GM21367 (cell line): Measurements from ENCODE around the gene EDARADD.
A peak's percentile ranks its signal among the peaks of the same experiment; 100 is the strongest.
"Not testable (repeated sequence)": the region's sequence is repeated elsewhere in the genome, so short reads cannot be mapped to it uniquely, and the experiment has no call there.

Experiments used
- ATAC-seq: cut with Tn5 transposase; IDR thresholded peaks from one replicate; pipeline ENCODE4 v1.9.1; 2021; ENCODE audit not compliant: unreplicated experiment

Gene EDARADD

DNA sequence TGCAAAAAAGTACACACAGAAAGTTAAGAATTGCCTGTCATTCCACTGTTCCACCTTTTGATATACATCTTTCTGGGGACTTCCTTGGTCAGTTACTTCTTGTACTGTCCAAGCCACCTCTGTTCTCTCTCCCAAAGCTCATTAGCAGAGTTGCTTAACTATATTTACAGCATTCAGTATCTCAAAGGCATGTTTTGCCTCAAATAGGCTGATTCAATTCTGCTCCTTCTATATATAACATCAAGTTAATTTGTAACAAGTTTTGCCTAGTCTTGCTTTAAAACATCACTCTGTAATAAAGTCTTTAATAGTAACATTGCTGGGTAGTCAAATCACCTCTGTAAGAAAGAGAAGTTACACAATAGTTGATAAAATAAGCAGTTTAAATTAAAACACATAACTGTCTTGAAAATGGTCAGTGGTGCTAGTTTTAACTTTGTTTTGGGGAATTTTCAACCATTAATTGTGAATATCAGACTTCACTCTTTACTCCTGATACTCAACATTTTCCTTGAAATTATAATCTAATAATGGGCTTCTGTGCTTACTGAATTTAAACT lies 35.7 kb downstream of the EDARADD start:
- ATAC-seq = no peak

DNA sequence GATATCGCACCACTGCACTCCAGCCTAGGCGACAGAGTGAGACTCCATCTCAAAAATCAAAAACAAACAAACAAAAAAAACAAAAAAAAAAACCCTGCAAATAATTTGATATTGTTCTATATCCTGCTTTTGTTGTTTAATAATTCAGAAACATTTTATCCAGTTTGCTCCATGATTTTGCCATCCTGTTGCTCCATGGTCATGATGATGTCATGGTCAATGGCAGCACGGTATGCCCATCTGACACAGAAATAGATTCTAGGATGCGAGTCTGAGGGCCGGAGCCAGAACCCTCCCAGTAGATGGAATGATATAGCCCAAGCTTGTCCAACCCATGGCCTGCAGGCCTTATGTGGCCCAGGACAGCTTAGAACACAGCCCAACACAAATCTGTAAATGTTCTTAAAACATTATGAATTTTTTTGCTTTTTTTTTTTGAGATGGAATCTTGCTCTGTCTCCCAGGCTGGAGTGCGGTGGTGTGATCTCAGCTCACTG lies 39.8 kb downstream of the EDARADD start:
- no peak for ATAC-seq

DNA sequence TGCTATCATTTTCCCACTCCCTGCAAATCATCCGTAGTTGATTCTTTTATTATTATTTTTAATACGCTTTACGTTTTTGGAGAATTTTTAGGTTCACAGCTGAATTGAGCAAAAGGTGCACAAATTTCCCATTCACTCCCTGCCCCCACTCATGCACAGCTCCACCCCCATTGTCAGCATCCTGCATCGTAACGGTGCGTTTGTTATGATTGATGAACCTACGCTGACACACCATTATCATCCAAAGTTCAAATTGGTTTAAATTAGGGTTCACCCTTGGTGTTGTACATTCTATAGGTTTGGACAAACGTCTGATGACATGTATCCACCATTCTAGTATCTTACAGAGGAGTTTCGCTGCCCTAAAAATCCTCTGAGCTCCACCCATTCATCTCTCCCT lies 44.5 kb downstream of the EDARADD start:
- no peak for ATAC-seq

DNA sequence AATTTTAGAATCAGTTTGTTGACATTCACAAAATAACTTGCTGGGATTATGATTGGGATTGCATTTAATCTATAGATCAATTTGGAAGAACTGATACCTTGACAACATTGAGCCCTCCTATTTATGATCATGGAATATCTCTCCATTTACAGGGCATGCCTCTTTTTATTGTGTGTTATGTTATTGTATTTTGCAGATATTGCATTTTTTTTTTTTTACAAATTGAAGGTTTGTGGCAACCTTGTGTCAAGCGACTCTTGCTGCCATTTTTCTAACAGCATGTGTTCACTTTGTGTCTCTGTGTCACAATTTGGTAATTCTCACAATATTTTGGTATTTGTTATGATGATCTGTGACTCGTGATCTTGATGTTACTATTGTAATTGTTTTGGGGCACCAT lies 46.3 kb downstream of the EDARADD start:
- ATAC-seq = no peak

DNA sequence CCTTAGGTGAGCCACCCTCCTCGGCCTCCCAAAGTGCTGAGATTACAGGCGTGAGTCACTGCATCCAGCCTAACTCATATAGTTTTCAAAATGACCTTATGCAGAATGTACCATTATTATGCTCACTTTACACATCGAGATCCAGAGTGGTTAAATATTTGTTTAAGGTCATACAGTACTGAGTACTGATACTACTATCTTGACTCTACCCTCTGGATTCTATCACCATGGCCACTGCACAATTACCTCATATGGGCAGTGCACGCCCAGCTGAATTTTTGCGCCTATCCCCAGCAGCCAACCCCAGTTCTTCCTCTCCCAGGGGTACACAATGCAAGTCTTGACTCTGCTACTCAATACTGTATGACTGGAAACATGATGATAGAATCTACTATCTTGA lies 56.7 kb downstream of the EDARADD start:
- ATAC-seq = no peak

DNA sequence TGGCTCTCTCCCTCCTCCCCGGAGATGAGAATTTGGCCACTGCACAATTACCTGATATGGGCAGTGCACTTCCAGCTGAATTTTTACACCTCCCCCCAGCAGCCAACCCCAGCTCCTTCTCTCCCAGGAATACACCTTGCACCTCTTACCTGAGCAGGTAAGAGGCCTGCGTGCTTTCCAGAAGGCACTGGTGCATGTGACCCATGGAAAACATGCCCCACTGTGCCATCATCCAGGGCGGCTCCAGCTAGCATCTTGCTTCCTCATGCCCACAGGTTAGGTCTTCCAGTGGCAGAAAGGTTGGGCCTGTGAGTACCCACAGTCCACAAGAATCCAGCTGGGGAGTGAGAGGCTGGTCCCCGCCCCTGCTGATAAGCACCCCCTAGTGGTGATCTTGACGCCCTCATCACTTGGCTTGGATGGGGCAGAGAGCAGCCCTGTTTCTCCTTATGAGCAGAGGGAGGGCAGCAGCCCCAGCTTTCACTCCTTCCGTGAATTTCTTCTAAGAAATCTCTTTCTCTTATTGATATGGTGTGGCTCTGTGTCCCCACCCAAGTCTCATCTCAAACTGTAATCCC lies 57.8 kb downstream of the EDARADD start:
- ATAC-seq = no peak

DNA sequence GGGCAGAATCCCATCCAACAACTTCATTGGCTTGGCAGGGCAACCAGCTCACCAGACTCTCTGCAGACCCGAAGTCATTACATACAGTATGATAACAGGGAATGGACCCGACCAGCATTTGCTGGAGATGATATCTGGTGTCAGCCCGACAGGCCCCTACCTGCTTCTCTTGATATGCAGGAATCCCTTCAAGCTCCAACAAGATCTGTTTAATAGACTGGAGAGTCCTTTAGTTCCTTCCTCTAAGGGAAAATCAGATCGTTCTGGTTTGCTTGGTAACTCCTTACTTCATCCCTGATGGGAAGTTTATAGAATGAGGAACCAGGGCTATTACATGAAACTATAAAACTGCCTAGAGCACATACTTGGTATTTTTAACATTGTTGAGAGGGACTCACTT lies 61.2 kb downstream of the EDARADD start:
- ATAC-seq = no peak

DNA sequence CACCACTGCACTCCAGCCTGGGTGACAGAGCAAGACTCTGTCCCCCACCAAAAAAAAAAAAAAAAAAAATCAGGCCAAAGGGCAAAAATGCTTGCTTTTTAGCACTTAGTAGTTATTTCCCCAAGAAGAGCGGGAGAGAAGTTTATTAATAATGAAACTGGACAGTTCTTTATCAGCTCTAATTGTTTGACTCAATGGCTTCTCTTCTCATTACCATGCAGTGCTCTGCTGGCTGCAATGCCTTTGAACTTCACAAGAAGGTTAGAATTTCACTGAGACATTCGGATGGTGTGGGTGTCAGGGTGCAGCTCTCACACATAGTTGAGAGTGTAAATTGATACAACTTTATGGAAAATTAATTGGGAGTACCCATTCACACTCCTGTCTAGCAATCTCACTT lies 63.7 kb downstream of the EDARADD start:
- ATAC-seq = no peak

DNA sequence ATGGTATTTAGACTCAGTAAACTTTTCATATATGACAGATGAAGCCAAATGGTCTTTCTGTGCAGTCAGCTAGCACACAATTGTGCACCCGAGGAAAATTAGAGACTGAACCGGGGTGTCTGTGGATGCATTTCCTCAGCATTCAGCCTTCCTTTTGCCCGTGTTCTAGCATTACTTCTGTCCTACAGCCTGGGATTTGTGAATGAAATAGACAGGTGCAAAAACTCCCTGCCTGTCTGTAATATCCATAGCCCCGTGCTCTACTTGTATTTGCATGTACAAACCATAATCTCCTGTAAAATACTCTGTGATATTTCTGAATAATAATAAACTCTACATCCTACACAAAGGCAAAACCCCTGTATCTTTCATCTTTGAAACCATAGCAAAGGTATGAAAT lies 64.9 kb downstream of the EDARADD start:
- ATAC-seq = no peak

DNA sequence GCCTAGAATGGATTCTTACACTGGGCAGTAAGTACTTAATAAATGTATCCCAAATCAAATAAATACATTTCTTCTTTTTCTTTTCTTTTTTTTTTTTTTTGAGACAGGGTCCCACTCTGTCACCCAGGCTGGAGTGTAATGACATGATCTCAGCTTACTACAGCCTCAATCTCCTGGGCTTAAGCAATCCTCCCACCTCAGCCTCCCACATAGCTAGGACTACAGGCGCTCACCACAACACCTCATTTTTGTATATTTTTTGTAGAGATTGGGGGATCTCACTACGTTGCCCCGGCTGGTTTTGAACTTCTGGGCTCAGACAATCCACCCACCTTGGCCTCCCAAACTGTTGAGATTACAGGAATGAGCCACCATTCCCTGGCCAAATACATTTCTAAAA lies 66.0 kb downstream of the EDARADD start:
- ATAC-seq = no peak

DNA sequence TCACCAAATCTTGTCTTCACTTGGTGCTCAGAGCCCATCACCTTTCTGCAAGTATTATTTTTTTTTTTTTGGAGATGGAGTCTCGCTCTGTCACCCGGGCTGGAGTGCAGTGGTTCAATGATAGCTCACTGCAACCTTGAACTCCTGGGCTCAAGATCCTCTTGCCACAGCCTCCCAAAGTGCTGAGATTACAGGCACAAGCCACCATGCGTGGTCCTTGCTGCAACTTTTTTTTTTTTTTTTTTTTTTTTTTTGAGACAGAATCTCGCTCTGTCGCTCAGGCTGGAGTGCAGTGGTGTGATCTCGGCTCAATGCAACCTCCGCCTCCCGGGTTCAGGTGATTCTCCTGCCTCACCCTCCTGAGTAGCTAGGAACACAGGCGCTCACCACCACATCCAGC lies 70.1 kb downstream of the EDARADD start:
- not testable (repeated sequence) for ATAC-seq

DNA sequence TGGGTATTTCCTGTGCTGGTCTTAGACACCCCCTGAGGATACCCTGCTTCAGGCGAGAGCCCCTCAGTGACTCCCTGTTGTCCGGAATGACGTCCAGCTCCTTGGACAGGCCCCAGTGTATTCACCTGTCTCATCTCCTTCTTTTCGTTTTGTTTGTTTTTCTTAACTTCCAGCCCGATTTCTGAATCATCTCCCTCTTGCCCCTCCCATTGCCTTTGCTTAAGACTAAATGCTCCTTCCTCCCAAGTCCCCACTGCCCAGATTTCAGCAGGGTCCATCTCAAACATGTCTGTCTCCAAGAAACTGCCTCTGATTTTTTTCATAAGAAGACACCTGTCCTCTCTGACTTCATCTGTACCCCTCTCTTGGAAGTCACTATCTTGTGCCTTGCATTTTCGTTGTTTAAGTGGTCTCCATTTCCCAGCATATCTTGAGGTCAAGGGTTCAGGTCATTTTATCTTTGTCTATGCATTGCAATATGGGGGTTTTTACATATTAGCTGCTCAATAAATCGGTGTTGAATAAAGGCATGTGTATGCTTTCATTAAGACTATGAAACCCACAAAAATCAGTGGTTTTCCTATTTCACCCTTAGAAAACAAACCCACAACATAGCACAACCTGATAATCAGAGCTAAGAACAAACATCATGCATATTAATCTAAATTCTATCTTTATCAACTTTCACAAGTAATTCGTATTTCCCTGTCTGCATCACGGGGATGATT lies 71.3 kb downstream of the EDARADD start:
- peak; percentile 32 for ATAC-seq

DNA sequence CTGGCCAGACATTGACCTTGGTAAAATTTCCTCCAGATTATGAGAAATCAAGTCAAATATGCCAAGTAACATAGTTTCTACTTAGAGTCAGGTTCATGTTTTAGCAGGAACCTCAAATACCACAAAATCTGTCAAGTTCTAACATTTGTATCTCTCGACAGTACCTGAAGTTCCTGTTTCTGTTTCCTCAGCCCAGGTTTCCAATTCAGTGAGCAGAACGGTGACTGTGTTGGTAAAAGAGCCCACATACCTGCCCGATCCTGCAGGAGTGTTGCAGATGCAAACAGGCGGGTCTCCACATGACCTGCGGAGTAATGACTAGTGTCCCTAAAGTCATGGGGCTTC lies 71.8 kb downstream of the EDARADD start:
- peak; percentile 93 for ATAC-seq

DNA sequence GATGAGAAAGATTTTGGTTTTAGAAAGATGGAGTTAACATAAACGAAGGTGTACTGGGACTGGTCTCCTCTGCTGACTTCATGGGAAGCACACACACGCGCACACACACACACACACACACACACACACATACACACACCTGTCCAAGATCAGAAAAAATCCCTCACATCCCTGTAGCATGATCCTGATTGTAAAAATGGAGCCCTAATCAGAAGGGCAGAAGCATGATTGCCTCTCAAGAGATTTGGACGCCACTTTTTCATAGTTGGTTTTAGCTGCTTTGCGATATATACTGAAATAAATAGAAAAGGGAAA lies 73.2 kb downstream of the EDARADD start:
- no peak for ATAC-seq

DNA sequence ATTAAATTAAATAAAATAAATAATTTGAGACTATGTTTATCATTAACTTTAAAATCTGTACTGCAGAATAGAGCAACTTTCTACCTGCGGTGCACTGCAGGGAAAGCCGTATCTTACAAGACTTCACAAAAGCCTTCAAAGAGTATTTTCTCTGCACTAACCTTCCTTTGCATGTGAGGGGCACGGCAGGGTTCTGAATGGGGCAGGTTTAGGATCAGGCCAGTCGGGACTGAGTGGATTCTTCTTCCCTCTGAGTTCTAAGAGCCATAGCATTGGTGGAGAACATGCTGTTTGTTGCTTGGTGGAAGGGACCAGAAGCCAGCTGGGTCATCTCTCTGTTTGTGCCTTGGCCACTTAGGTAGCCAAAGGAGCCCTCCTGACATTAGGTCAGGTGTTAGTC lies 74.5 kb downstream of the EDARADD start:
- ATAC-seq = no peak

DNA sequence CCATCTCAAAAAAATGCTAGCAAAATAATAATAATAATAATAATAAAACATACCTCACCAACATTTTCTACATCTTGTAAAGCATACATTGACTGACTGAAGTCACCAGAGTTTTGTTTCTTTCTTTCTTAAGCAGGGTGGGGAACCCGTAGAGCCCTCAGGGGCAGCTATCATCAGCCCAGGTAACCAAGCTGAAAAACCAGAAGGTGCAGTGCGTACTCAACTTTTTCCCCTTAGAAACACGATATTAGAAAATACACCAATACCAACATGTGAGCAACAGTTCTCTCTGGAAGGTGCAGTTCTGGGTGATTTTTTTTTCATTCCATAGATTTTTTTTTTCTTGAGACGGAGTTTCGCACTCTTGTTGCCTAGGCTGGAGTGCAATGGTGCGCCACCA lies 75.4 kb downstream of the EDARADD start:
- ATAC-seq = no peak

DNA sequence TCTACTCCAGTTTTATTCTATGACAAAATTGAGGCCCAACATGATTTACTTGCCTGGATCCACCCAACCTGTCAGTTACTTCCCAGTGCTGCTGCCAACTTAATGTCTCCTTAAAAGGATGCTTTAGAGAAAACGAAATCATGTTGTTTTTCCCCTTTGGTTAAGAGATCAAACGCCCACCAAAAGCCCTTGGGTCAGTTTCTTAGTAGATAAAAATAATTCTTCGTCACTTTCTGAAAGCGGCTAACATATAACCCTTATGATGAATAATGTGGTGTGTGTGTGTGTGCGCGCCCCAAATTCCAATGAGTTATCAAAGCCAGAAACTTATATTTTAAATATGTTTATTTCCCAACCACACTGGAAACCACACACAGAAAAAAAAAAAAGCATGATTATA lies 77.0 kb downstream of the EDARADD start:
- ATAC-seq = no peak

DNA sequence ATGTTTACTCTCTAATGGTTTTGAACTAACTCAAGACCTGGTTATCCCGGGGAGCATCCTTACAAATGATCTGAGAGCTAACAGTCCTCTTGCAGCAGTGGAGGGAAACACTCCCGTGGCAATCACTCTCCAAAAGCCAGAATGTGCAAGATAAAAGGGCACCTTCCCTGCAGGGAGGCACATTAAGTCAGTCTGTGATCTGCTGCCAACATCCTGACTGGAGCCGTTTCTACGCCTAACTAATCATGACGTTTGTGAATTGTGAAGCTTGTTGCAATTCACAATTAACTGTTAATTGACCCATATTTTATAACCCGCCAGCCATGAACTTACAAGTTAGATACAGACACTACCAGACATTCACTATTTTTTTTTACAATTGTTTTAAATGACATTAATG lies 77.6 kb downstream of the EDARADD start:
- no peak for ATAC-seq

DNA sequence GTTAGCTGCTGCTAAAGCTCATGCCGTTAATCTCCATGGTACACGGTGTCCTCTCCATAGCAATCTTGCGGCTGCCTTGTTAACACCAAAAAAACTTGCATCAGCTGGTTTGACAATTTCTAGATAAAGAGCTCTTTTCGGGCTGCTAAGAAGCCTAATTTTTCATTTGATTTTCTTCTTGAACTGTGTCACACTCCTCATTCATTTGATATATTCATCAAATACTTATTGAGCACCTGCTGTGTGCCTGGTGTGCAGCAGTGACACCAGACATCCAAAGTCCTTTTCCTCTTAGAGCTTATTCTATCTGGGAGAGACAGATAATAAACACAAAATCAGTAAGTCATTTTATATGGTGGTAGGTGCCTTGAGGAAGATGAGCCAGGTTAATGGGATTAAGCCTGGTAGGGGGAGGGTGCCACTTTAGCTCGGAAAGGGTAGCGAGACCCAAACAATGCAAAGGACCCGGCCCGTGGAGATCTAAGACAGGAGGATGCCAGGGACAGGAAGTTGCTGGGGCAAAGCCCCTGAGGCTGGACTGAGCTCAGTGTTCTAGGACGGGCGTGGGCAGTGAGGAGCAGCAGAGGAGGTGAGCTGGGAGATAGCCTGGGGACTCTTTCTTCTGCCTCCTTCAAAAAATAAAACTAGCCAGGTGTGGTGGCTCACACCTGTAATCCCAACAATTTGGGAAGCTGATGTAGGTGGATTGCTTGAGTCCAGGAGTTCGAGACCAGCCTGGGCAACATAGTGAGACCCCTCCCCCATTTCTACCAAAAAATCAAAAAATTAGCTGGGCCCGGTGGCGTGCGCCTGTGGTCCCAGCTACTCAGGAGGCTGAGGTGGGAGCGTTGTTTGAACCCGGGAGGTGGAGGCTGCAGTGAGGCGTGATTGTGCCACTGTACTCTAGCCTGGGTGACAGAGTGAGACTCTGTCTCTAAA lies 79.0 kb downstream of the EDARADD start:
- ATAC-seq = no peak

DNA sequence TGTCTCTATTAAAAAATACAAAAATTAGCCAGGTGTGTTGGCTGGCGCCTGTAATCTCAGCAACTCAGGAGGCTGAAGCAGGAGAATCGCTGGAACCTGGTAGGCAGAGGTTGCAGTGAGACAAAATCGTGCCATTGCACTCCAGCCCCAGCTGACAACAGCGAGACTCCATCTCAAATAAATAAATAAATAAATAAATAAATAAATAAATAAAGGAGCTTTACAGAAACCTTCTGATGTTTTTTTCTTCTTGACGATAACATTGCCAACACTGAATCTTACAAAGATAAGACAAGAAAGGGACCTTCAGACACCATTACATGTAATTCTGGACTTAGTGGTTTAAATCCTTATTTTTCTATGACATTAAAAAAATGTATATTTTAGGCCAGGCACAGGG lies 81.9 kb downstream of the EDARADD start:
- no peak for ATAC-seq

DNA sequence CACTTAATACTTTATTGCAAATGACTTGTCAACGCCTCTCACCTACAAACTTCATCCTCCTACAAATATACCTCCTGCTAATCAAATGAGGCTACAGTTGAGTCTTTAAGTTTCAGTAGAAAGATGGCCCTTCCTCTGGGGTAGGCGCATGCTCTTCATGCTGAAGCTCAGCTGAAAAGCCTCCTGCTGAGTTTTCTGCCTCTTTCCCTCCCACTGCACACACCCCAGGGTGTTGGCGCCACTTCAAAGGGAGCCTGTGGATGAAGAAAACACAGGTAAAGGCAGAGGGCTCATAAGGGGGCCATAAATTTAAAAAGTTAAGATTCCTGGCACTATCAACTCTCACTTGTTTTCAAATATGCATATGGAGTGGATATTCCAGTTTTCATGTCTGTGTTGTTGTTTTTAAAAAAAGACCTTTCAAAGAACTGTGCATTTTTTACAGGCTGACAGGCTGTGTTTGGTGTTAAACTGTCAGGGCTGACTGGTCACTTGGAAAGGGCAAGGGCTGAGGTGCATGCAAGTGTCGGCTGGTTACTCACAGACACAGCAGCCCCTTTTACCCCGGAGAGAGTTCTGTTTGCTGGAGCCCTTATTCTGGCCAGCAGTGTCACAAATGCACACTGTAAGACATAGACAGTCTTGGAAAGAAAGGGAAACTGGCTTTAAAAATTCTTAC lies 86.8 kb downstream of the EDARADD start:
- no peak for ATAC-seq
